Spleen (tissue), 7 donors: ENCODE results near the gene GDF15.

ENCODE experiments used
- CTCF ChIP-seq, 11 experiments: fragments of 200-600 bp in 7 of 11; fragments of 450-650 bp in 4 of 11; sonication (generic) in 4 of 11; IDR thresholded peaks in 8 of 11; conservative IDR thresholded peaks in 3 of 11; 1 replicate in 7 of 11; 2 replicates in 4 of 11; pipeline versions ENCODE4 v1.4.0 to v1.8.0; 2016 to 2021; ENCODE audit warnings: antibody characterized with exemption in 11 of 11, inconsistent platforms in 4 of 11, mild to moderate bottlenecking in 1 of 11
- POLR2A ChIP-seq, 3 donors: fragments of 450-650 bp; IDR thresholded peaks; one replicate each; pipeline ENCODE4 v1.5.1; 2017; ENCODE audit warnings: antibody characterized with exemption in 3 of 3, mild to moderate bottlenecking in 1 of 3
- donor health status: DM: no; HTN: no; CAD: no; lungs with moderate emphysema.
- donor health status: DM: no; HTN: no; CAD: no.
- donor health status: DM: no; HTN: no; CAD: no.

- no peak for TF ChIP-seq POLR2A (IDR thresholded peaks at IDR 0.05)
- peak in 2 of 11 experiments; percentile 5 to 13 for TF ChIP-seq CTCF (IDR thresholded peaks at IDR 0.05 in 8 of 11, conservative IDR thresholded peaks at IDR 0.05 in 3 of 11)
These were observed 43.1 kb downstream of the GDF15 start for GRCh38 chr19:18428787-18429674.
